ENCODE results near the gene LRP6. TPM values are rescaled to one million over a fixed set of nuclear protein-coding genes. Genes with fewer than 3 reads are reported as not detected.
"Not testable (repeated sequence)": the region's sequence is repeated elsewhere in the genome, so short reads cannot be mapped to it uniquely, and the experiment has no call there.

LRP6 gene
- total RNA-seq = 2.2 and 2.7 TPM in 2 replicates

DNA sequence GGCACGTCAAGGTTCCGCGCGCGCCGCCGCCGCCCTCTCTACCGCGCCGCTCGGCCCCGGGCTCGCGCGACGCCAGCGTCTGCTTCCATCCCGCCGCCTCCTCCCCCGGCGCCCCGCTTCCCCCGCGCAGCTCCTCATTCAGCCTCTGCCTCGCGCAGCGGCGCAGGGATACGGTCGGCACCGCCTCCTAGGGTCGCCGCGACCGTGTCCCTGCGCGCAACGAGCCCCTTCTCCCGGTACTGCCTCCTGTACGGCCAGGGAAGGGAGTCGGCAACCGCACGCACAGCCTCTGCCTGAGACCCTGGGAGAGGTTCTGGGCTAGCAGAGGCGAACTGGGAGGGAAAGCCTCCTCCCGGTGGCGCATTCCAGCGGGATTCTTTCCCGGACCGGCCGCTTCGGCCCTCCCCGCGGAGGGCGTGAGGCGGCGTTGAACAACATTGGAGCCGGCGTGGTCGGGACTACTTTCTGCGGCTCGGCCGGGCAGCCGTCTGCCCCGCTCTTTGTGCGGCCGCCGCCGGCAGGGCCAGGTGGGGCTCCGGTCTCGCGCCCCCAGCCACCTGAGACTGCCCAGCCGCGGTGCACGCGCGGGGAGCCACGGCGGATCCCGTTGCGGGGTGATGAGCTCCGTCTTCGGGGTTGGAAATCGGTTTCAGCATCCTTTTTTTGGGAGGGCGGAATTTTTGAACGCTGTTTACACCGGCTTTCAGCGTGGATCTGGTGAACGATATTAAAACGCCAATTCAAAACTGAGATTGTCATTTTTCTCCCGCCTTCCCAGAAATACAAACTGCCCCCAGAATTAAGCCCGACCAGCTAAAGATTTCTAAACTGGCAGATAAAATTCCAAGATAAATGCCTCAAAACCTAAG, at the start of gene LRP6:
TSS of gene LRP6 (minus strand) at position 172 of the 869 bp plus-strand sequence. CDS start 309 bp downstream, outside the sequence.
- intact Hi-C loops (cut with micrococcal nuclease) = loop anchor here (5.0 kb wide), 1 partner anchor 715 kb away; no protein-coding TSS in a partner anchor

DNA sequence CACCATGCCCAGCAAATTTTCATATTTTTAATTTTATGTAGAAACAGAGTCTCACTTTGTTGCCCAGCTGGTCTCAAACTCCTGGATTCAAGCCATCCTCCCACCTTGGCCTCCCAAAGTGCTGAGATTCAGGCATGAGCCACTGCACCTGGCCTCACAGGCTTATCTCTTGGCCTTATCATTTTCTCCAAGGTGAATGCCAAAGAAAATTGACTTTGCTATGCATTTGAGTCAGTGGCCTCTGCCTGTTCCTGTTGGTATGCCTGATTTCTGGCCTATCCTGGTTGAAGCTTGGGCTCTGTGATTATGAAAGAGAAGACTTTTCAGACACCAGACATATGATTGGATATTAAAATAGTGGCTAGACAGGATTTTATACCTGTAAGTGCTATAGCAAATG, 49.0 kb upstream of the LRP6 start:
- intact Hi-C loops (cut with micrococcal nuclease) = no loop called here

DNA sequence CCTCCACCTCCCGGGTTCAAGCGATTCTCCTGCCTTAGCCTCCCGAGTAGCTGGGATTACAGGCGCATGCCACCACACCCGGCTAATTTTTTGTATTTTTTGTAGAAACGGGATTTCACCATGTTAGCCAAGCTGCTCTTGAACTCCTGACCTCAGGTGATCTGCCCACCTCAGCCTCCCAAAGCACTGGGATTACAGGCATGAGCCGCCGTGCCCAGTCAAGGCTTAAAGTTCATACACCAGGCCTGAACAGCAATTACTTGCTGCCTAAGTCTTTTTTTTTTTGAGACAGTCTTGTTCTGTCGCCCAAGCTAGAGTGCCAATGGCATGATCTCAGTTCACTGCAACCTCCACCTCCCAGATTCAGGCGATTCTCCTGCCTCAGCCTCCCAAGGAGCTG, 43.9 kb upstream of the LRP6 start:
- intact Hi-C loops (cut with micrococcal nuclease) = not testable (repeated sequence)

DNA sequence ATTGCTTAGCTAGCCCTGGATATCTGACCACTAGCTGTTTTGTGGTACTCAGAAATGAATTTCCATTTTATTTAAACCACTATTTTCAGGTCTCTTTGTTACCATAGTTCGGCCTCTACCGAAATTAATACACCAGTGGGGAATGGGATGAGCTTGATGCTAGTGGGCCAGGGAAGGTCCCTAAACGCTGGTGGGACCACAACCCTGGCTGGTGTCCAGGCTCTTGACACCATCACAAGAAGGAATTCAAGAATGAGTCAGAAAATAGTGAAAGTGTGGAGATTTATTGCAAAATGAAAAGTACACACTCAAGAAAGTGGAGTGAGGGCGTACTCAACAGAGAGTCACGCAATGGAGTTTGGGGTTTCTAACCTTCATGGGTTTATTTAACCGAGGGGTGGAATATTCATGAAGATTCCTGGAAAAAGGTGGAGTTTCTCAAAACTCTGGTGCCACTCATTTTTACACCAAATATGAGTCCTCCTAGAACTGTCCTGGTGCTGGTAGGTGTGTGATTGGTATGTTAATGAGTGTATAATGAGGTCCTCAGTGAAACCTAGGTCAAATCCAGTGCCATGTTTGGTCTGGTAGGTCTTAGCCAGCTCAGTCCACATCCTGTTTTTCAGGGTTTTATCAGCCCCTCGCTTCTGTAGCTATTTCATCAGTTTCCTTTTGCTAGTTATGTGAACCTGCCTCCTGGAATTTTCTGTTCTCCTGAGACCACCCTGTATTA, 38.9 kb upstream of the LRP6 start:
- intact Hi-C loops (cut with micrococcal nuclease) = no loop called here

DNA sequence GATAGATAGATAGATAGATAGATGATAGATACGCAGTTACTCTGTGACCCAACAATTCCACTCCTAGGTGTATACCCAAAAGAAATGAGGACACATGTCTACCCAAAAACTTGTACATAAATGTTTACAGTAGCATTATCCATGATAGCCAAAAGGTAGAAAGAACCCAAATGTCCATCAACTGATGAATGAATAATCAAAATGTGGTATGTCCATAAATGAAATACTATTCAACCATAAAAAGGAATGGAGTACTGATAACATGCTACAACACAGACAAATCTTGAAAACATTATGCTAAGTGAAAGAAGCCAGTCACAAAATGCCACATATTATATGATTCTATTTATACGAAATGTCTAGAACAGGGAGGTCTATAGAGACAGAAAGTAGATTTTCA, 36.1 kb upstream of the LRP6 start:
- intact Hi-C loops (cut with micrococcal nuclease) = no loop called here

DNA sequence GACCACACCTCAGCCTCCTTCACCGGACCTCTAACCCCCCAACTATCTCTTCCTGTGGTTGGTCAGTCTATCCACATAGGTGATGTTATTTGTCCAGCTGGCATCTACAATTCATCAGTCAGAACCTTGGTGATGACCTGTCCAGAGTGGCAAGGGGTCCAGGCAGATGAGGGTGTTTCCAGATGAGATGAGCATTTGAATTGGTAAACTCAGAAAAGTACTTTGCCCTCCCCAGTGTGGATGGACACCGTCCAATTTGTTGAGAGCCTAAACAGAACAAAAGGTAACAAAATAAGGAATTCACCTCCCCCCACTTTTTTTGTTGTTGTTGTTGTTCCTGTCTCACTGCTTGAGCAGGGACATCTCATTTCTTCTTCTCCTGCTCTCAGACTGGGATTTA, 34.3 kb upstream of the LRP6 start:
- intact Hi-C loops (cut with micrococcal nuclease) = no loop called here

DNA sequence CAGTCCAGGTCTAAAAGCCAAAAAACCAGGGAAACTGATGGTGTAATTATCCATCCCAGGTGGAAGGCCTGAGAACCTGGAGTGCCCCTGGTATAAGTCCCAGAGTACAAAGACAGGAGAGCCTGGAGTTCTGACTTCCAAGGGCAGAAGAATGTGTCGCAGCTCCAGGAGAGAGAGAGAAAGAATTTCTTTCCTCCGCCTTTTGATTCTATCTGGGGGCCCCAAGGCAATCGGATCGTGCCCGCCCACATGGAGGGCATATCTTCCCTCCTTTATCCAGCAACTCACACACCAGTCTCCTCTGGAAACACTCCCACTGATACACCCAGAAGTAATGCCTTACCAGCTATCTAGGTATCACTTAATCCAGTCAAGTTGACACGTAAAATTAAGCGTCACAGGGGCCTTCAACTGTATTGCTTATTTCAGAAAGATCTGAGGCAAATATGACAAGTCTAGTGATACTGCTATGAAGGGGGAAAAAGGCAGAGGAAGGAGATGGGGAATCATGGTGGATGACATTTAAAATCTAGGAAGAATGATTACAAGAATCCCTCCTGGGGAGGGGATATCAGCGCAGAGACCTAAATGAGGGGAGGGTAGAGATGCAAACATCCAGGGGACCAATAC, 30.5 kb upstream of the LRP6 start:
- intact Hi-C loops (cut with micrococcal nuclease) = no loop called here

DNA sequence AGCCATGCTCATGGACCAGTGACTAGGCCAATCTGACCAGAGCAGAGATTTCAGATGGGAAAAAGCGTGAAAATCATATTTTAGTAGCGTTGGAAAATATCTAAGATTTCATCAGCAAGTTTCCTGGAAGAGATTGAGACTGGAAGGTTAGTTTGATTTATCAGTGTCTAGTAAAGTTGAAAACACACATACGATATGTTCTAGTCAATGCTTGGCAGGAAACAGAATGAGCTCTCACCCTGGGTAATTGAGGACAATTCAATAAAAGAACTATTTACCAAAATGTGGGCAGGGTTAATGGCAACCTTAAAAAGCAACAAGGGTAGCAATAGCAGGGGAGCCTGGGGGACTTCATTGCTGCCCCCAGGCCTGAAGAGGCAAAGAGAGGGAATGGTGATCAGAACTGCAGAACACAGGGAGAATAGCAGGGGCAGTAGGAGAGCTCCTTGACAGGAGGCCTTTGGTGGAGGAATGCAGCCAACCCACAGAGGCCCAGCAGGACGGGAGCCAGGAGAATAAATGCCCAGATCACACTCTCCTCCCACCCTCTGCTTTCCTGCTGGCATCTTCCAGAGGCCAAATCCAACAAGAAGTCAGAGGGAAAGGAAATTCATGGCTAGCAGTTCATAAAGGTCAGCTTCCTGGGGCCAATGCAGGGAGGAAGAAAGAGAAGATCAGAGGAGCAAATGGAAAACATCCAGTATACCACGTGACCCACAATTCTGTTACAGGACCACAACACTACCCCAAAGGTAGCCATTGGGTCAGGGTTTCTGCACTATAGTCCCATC, 27.6 kb upstream of the LRP6 start:
- intact Hi-C loops (cut with micrococcal nuclease) = no loop called here

DNA sequence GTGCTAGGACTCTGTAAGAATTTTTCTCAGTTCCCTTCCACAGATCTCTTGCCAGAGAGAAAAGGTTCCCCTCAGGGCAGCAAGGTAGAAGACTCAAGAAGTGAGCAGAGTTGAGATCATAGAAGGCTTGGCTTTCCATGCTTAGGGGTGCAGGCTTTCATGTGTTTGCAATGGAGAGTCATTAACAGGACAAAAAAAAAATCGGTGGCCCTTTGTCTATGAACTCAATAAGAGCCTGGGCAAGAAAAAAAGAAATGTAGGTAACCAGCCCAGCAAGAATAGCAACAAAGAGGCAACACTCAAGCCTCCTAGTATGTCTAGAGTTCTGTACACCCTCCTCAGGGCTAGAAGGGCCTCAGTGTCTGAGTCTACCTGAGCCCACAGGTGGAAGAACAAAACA, 23.4 kb upstream of the LRP6 start:
- intact Hi-C loops (cut with micrococcal nuclease) = no loop called here

DNA sequence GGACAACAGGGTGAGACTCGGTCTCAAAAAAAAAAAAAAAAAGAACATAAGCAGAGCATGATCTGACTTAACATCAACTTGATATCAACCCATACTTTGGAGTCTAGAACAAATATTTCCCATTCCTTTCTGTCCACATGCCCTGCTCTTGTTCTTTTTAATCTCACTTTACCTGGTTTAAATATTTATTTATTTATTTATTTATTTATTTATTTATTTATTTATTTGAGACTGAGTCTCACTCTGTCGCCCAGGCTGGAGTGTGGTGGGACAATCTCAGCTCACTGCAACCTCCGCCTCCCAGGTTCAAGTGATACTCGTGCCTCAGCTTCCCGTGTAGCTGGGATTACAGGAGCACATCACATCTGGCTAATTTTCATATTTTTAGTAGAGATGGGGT, 19.6 kb upstream of the LRP6 start:
- intact Hi-C loops (cut with micrococcal nuclease) = no loop called here

DNA sequence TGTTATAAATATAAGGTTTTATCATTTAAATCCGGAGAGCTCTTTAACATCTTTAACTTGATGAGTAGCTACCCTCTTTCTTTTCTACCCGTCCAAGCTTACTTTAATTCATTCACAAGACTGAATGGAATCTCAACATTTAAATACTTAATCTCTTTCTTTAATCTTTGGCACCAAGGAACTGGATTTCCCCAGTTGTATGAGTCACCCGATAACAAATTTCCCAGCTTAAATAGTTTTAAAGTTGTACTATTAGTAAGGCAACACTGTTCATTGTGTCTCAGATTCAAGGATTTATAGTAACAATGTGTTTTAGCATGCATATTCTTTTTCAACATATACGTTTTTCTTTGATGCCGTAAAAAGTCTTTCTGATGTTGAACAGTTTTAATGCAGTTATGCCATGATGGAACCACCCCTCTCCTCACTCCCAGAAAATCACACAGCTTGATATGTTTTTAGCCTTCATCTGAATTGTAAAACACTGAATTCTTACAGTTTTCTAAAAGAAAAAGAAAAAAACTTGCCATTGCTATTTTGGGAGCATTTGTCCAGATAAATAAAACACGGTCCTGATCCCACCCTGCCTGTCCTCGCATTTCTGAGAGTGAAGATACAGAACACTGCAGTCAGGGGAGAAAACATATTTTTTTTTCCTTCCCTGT, 16.0 kb upstream of the LRP6 start:
- intact Hi-C loops (cut with micrococcal nuclease) = no loop called here

DNA sequence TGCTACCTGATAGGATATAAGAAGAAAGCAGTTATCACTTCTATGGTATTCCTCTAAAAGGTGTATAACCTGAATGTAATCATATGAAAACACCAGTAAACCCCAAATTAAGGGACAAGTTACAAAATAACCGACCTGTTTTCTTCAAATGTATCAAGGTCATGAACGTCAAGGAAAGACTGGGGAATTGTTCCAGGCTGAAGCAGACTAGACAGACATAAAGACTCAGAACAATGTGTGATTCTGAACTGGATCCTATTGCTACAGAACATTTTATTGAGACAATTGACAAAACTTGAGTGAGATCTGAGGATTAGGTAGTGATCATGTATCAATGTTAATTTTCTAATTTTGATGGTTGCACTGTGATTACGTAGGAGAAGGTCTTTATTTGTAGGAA, 15.4 kb upstream of the LRP6 start:
- intact Hi-C loops (cut with micrococcal nuclease) = no loop called here

DNA sequence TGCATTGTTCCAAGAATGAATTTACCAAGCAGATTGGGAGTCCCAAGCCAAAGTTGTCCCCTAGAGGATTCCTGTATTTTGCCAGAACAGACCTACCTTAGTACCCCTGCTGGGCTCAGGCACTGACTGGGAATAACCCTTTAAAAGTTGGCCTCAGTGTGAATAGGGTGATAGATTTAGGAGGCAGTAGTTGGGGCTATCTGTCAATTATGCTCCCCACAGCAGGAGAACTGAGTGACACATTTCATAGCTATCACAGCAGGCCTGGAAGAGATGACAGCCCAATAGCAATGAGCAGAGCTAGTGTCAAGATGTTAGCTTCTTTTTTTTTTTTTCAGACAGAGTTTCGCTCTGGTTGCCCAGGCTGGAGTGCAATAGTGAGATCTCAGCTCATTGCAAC, 14.3 kb upstream of the LRP6 start:
- intact Hi-C loops (cut with micrococcal nuclease) = no loop called here

DNA sequence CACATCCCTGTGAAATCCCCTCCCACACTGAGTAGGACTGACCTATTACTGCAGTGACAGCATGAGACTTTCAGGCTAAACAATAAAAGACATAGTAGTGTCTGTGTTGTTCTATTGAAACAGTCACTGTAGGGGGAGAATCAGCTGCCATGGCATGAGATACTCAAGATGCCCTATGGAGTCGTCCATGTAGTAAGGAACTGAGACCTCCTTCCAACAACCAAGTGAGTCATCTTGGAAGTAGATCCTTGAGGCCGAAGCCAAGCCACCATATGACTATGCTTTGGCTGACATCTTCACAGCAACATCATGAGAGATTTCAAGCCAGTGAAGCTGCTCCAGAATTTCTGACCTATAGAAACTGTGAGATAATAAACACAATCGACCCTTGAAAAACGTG, 12.1 kb upstream of the LRP6 start:
- intact Hi-C loops (cut with micrococcal nuclease) = no loop called here

DNA sequence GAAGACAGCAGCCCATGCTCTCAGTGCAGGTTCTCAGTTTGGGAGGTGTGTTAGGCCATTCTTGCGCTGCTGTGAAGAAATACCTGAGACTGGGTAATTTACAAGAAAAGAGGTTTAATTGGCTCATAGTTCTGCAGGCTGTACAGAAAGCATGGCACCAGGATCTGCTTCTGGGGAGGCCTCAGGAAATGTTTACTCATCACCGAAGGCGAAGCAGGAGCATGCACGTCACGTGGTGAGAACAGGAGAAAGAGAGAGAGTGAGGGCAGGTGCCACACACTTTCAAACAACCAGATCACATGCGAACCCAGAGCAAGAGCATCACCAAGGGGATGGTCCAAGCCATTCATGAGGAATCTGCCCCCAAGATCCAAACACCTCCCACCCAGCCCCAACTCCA, 9.0 kb upstream of the LRP6 start:
- intact Hi-C loops (cut with micrococcal nuclease) = no loop called here

DNA sequence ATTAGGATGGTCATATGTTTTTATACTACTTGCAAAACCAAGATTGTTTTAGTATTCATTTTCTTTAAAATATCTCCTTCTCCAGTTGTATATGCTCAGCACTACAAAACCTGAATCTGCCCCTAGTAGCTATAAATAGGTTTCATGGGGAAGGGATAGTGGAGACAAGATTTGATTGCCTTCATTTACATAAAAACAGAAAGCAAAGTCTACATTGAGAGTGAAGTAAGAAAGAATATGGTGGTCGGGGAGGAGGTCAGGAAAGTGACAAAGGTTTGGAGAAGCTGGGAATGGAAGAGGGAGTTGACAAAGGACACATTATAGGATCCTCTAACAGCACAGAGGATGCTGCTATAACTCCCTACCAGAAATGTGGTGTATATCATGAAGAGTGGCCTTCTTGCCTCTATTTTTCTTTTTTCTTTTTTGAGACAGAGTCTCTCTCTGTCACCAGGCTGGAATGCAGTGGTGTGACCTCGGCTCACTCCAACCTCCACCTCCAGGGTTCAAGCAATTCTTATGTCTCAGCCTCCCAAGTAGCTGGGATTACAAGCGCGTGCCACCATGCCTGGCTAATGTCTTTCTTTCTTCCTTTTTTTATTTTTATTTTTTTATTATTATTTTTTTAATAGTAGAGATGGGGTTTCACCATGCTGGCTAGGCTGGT, 6.6 kb upstream of the LRP6 start:
- intact Hi-C loops (cut with micrococcal nuclease) = no loop called here

DNA sequence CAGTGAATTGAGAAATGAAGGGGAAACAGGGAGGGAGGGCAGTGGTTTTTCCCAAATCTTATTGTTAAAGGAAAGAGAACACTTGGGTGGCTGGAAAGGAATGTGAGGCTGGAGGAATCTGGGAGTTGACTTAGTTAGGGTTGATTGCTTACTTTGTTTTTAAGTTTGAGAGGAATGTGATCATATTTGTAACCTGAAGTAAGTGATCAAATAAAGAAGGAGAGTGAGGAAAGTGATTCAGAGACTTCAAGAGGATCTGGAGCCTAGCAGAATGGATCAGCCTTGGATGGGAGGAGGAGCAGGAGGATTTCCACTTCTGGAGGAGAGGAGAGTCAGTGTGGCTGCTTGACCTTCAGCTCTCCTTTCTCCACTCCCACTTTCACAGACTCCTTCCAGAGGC, 6.0 kb upstream of the LRP6 start:
- intact Hi-C loops (cut with micrococcal nuclease) = no loop called here

DNA sequence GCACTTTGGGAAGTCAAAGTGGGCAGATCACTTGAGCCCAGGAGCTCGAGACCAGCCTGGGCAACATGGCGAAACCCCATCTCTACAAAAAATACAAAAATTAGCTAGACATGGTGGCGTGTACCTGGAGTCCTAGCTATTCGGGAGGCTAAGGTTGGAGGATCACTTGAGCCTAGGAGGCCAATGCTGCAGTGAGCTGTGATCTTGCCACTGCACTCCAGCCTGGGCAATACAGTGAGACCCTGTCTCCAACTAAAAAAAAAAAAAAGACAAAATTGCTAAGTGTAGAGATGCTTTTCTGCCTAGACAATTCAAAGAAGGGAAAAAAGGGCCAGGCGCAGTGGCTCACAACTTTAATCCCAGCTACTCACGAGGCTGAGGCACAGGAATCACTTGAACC, 3.4 kb upstream of the LRP6 start:
- intact Hi-C loops (cut with micrococcal nuclease) = no loop called here

DNA sequence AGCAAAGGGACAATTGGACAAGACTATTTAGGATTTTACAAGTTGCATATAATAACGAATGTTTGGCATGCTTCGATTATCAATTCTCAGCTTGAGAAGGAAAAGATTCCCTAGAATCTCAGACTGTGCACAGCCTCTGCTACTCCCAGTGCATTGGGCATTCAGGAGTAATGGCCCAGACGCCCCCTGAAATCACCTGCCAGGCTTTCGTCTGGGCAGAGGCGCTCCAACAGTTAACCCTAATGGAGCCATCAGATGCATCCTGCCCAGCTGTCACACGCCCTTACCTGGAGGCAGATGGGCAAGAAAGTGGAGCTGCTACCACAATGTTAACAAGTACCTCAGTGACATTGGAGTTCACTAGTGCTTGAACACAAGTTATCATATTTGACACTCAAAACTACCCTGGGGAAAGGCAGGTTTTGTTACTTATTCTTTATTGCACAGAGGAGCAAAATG, 927 bp upstream of the LRP6 start:
- intact Hi-C loops (cut with micrococcal nuclease) = loop anchor here (5.0 kb wide), 1 partner anchor 715 kb away; no protein-coding TSS in a partner anchor

DNA sequence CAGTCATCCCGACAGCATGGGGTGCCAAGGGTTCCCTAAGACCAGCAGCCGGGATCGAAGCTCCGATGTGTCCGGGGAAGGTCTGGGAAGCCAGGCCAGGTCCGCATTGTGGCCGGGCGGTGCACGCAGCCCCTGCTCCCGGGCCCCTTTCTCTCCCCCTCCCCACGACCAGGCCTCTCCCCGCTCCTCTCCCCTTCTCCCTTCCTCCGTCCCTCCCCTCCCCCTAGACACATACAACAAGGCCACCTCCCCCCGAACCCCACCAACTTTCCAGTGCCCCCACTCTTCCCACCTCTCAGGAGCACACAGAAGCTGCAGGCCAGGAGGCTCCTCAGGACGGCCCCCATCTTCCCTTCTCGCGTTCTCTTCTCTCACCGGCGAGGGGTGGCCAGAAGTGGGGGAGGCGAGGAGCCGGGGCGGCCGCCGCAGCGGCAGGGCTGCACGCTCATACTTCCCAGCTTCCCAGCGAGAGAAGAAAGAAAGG, 413 bp downstream of the LRP6 start:
- intact Hi-C loops (cut with micrococcal nuclease) = loop anchor here (5.0 kb wide), 1 partner anchor 714 kb away; no protein-coding TSS in a partner anchor
